NCI-H1417 treated with DMSO at 0.1 percent for 48 hours (cell line): Measurements from ENCODE around the gene HOXB7.

Experiments
- DNase-seq: peaks from one replicate; lab custom pipeline; 2025; lab: John Stamatoyannopoulos, UW

The HOXB7 gene

DNA sequence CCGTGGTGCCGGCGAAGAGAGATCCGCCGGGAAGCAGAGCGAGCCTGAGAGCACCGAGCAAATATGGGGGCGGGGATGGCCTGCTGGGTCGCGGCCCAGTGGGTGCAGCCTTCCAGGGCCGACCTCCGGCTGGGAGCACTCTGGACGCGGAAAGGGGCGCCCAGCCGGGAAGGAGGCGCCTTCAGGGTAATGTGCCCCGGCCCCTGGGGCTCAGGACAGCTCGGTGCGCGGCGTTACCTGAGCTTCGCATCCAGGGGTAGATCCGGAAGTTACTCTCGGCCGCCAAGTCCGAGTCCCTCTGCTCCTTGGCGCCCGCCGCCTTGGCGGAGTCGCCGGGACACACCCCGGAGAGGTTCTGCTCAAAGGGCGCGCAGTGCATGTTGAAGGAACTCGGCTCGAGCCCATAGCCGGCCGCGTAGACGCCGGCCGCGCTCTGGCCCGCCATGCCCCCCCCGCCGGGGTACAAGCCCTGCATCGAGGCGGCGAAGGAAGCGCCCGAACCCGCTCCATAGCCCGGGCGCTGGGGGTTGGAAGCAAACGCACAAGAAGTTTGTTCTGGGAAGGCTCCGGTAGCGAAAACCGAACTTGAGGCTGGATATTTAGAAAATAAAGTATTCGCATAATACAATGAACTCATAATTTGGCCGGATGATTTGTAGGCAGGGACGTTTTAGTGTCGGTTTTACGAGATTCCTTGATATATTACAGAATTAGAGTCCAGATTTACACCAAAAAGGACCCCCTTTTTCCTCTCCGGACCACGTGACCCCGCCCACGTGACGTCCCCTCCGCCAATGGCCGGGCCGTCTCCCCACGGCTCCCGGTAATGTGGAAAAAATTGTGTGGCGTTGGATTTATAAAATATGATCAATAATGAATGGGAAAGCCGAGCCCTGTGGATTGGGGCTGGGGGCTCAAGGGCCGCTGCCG is at the start of gene HOXB7:
TSS of gene HOXB7 (minus strand) at position 736 of the 930 bp plus-strand sequence. CDS start at position 637, 99 bp downstream.
- no peak for DNase-seq

GRCh38 chr17:48655913-48656312 is 45.1 kb upstream of the HOXB7 start:
- DNase-seq = no peak

- DNase-seq = no peak
Observed at GRCh38 chr17:48649741-48650140, 38.9 kb upstream of the HOXB7 start.

- no peak for DNase-seq
Observed at GRCh38 chr17:48647963-48648245, 37.1 kb upstream of the HOXB7 start.

DNA sequence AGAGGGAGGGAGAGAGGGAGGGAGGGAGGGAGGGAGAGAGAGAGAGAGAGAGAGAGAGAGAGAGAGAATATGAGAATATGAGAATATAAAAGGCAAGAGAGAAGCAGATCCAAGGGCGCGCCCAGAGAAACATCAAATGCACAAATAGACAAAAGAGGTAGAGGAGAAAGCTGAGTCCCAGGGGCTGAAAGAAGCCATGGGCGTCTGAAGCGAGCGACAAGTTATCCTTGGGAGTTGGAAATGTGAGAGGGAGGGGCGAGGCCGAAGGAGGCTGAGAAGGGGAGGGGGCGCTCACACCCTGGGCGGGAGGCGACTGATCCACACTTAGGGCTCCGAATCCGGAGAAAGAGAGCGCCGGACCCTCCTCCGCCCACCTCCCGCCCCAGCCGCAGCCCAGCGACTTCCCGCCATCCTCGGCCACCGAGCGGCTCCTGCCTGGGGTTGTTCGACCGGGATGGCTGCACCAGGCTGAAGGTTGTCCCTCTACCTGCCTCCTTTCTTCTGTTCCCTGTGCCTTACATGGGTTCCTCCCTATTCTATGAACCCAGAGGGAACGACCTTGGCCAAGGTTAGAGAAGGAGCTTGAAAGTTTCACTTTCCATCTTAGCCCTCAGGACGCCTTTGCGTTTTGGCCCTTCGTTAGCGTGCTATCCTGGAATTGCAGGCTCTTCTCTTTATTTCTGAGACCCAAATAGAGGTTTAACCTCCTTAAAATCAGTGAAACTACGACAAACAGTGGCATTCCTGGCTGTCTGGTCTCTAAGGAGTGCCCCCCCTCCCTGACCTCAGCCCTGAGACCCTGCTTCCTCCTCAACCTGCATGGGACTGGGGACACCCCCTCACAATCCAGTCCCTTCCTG is 36.5 kb upstream of the HOXB7 start:
- no peak for DNase-seq

DNA sequence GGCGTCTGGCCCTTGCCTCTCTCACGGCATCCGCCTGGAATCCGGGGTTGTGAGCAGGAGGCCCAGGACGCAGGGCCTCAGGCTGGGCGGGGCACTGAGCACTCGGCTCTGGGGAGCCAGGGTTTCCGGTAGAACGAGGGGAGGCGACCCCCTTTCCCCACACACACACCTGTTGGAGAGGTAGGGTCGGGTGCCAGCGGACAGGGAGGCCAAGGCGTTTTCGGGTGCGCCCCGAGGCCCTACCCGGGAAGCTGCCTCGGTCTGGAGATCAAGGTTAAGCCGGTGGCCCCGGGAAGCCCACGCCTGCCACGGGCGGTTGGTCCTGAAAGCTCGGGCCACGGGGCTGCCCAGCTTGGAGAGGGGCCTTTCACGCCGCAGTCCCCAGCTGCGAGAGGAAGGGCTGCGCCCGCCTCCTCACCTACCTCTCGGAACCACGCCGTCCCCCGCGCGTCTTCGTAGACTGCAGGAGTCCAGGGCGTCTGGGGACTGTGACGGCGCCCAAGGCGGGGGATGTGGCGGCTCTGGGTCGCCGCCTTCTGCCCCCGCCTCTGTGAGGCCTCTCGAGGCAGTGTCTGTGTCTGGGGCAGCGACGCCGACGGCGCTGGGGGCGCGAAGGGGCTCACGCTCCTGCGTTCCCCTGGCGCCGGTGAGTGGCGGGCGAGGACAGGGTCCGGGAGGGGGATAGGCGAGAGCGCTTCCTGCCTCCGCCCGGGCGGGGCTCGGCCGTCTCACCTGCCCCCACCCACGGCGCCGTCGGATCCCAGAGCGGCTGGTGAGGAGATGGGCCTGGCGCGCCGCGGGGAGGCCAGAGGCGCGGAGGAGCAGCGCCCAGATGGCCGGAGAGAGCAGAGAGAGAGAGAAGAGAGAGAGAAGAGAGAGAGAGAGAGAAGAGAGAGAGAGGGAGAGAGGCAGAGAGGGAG is 35.6 kb upstream of the HOXB7 start:
- DNase-seq = no peak

- DNase-seq = no peak
Observed at GRCh38 chr17:48645639-48646182, 34.9 kb upstream of the HOXB7 start.

DNA sequence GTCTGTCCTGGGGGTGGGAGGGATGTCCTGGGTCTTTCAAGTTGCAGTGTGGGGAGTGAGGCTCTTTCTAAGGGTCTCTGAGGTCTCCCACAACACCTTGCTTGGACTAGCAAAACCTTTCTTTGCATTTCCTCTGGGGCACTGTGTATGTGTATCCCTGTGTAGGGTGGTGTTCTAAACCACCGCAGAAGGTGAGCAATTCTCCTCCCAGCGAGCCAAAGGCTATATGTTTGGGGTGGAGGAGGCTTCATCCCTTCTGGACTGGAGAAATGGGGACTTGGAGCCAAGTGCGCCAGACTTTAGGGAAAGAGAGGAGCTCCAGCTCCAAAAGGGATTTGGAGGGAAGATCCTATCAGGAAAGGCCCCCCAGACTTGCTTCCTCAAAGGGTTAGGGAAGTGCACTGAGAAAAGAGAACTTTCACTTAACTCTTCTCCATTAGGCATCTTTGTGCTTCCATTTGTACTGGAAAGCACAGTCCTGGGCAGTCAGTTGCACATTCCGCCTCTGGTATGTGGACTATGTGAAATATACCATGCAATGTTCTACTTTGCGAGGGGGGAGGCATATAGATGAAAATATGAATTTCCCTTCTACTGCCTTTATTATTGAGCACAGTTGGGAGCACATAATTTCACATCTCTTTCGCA is 34.2 kb upstream of the HOXB7 start:
- DNase-seq = no peak

DNA sequence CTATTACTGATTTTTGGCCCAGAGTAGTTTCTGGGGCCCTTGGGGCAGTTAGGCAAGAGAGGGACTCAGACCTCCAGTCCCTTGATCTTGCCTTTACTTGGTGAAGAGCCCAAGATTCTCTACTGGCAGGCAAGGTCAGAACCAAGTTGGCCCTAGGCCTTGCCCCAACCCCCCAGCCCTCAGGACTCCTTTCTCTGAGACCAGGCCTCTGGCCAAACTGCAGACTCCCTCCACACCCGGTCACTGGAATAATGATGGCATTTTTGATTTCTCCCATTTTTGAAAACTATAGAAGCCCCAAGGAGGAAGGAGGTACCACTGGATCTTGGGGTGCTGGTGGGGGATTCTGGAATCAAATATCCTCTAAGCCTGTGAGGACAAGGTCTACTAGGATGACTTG is 33.3 kb upstream of the HOXB7 start:
- DNase-seq = no peak

DNA sequence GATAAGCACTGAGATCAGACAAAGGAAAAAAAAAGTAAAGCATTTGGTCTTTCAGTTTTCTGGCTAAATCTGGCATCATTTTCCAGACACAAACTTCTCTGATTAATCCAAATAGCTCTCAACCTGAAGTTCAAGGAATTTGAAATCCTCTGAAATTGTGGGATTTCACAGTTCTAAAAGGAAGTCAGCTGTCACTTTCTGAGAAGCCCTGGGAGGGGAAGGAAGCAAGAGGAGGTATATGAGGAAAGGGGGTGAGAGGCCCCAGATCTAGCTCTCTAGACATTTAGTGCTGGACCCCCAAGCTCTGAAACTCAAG is 32.8 kb upstream of the HOXB7 start:
- DNase-seq = no peak

GRCh38 chr17:48642843-48643696 is 32.3 kb upstream of the HOXB7 start:
- DNase-seq = no peak

DNA sequence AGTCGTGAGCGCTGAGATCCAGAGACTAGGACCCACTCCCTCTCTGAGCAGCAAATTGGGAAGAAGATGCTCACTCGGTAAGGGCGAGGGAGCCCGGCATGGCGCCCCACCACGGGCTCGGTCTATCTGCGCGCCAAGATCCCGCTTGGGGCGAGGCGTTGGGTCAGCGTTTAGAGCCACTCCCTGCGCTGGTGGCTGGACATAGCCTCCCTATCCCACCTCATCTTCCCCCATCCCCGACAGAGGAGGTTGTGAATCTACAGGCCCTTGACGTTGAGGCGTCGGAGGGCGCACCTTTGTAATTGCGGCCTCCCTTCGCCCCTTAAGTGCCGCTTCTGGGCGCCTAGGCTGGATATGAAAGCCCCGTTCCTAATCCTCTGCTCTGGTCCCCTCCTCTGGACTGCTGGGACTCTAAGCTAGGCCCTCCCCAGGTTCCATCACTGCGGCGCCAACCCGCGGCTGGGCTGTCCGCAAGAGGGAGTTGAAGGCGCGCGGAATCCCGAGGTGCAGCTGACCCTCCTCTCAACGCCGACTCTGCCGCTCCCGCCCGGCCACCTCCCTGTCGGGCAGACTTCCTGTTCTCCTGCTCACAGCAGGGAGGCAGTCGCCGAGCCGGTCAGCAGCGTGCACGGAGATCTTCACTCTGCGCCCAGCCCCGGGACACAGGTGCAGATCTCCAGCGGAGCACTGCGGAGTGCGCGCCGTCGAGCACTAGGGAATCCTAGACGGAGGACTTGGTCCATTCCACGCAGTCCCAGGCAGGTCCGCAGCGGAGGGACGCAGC is 31.4 kb upstream of the HOXB7 start:
- DNase-seq = no peak

DNA sequence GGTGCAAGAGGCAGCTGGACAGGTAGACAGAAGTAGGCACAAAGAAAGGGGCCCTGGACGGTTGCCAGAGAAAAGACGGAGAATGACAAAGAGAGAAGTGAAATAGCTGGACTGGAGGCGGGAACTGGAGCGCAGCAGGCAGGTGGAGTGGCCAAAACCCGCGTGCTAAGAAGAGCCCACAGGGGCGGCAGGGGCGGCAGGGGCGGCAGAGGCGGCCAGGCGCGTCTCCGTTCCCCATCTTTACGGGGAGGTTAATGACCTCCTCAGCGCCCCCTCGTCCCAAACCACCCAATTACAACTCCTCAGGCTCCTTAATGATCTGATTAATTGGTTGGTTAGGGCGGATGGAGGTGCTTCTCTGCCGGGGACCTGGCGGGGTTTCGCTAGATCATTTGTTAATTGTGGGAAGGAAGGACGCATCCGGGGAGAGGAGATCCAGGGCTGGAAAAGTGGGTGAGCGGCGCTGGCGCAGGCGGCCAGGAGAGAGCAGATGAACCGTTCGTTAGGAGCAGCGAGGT is 30.8 kb upstream of the HOXB7 start:
- DNase-seq = no peak

DNA sequence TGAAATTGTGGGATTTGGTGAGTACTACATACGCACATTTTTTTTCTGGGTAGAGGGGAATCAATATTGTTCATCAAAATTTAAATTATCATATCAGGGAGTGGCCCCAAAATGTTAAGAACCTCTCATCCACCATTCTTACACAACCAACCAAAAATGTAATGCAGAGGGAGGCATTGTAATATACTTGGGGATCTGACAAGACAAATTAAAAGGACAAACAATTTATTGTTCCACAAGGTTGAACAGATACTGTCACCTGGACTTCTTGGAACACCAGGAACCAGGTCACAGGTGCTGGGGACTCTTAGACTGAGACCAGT is 30.0 kb upstream of the HOXB7 start:
- DNase-seq = no peak

GRCh38 chr17:48639982-48640857 is 29.4 kb upstream of the HOXB7 start:
- no peak for DNase-seq

- no peak for DNase-seq
Observed at GRCh38 chr17:48639136-48639535, 28.3 kb upstream of the HOXB7 start.

DNA sequence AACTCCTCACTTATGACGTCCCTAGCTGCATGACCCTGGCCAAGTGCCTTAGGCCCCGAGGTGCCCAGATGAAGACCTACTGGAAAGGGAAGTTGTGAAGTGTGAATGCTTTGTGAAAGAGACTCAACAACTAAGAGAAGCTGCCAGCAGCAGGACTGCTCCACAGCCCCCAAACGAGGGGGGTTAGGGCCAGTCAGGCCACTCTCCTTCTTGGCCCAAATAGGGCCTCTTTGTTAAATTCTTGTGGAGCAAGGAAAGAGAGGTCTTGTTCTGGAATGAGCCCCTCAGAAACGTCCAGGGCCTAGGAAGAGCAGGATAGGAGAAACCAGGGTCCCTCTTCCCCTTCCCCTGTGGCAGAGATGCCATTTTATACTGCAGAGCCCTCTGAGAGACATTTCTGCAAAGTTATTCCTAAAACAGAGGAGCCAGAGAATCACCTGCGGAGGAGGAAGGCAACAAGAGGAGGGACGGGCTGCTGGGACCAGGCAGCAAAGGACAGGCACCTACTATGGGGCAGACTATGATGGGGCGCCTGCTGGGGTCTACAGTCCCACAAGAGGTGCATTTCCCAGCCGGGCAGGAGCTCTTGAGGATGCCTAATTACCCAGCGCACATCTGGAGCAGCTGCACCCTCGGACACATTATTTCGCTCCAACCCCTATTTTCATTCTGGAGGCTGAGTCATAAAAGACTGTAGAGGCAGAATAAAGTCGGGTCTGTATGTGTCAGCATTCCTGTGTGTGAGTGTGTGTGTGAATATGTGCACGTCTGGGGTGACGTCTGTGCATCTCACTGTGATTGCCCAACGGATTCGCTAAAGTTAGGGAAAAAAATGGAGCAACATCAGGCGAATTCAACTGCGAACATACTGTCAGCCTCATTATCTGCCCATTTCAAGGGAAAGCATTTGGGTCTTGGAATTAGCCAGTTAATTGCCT is 26.8 kb upstream of the HOXB7 start:
- no peak for DNase-seq
